D721Med (cell line): ENCODE data around the gene ABCB7.
"Not testable (repeated sequence)": the region's sequence is repeated elsewhere in the genome, so short reads cannot be mapped to it uniquely, and the experiment has no call there.

Experiments used
- DNase-seq: peaks from one replicate; pipeline ENCODE4 v3.0.0; 2011; ENCODE audit warnings: low spot score; ENCODE audit not compliant: insufficient read length
- FAIRE-seq: peaks from 2 replicates; lab custom pipeline; 2011; peaks lifted over from hg19 to GRCh38; lab: Jason Lieb, UNC
- TF ChIP-seq, protein P1 (sequence below): IDR thresholded peaks from 2 replicates; pipeline ENCODE4 v1.5.1; 2012; ENCODE audit warnings: mild to moderate bottlenecking, control low read depth; ENCODE audit not compliant: insufficient read depth; ENCODE audit errors: missing control alignments

The ABCB7 gene

GRCh38 chrX:75155827-75156525 is at the start of gene ABCB7:
Gene ABCB7, minus strand, starts transcription at chrX:75156283. Its CDS starts 11 bp downstream, at chrX:75156272.
- DNase-seq = no peak
- TF ChIP-seq, protein P1, sequence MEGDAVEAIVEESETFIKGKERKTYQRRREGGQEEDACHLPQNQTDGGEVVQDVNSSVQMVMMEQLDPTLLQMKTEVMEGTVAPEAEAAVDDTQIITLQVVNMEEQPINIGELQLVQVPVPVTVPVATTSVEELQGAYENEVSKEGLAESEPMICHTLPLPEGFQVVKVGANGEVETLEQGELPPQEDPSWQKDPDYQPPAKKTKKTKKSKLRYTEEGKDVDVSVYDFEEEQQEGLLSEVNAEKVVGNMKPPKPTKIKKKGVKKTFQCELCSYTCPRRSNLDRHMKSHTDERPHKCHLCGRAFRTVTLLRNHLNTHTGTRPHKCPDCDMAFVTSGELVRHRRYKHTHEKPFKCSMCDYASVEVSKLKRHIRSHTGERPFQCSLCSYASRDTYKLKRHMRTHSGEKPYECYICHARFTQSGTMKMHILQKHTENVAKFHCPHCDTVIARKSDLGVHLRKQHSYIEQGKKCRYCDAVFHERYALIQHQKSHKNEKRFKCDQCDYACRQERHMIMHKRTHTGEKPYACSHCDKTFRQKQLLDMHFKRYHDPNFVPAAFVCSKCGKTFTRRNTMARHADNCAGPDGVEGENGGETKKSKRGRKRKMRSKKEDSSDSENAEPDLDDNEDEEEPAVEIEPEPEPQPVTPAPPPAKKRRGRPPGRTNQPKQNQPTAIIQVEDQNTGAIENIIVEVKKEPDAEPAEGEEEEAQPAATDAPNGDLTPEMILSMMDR = no peak
- FAIRE-seq = no peak

DNA sequence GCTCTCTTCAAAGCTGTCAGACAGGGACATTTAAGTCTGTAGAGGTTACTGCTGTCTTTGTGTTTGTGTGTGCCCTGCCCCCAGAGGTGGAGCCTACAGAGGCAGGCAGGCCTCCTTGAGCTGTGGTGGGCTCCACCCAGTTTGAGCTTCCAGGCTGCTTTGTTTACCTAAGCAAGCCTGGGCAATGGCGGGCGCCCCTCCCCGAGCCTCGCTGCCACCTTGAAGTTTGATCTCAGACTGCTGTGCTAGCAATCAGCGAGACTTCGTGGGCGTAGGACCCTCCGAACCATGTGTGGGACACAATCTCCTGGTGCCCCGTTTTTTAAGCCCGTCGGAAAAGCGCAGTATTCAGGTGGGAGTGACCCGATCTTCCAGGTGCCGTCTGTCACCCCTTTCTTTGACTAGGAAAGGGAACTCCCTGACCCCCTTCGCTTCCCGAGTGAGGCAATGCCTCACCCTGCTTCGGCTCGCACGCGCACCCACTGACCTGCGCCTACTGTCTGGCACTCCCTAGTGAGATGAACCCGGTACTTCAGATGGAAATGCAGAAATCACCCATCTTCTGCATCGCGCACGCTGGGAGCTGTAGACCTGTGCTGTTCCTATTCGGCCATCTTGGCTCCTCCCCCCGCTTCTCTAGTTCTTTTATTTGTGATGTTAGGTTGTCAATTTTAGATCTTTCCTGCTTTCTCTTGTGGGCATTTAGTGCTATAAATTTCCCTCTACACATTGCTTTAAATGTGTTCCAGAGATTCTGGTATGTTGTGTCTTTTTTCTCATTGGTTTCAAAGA is 32.5 kb upstream of the ABCB7 start:
- DNase-seq, FAIRE-seq: not testable (repeated sequence)

DNA sequence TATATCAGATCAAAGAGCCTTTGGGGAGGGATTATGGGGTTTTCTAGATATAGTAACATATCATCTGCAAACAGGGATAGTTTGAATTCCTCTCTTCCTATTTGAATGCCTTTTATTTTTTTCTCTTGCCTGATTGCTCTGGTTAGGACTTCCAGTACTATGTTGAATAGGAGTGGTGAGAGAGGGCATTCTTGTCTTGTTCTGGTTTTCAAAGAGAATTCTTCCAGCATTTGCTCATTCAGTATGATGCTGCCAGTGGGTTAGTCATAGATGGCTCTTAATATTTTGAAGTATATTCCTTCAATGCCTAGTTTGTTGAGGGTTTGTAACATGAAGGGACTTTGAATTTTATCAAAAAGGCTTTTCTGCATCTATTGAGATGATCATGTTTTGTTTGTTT is 25.6 kb upstream of the ABCB7 start:
- DNase-seq (no peak), FAIRE-seq (no peak)
- TF ChIP-seq, protein P1 = no peak

- not testable (repeated sequence) for DNase-seq, FAIRE-seq
These were observed 23.6 kb upstream of the ABCB7 start for GRCh38 chrX:75179536-75180293.

GRCh38 chrX:75172257-75172890 is 16.3 kb upstream of the ABCB7 start:
- DNase-seq, FAIRE-seq: not testable (repeated sequence)

- TF ChIP-seq, protein P1 = no peak
- FAIRE-seq (no peak), DNase-seq (no peak)
These were observed 2.0 kb upstream of the ABCB7 start for GRCh38 chrX:75158054-75158453.

DNA sequence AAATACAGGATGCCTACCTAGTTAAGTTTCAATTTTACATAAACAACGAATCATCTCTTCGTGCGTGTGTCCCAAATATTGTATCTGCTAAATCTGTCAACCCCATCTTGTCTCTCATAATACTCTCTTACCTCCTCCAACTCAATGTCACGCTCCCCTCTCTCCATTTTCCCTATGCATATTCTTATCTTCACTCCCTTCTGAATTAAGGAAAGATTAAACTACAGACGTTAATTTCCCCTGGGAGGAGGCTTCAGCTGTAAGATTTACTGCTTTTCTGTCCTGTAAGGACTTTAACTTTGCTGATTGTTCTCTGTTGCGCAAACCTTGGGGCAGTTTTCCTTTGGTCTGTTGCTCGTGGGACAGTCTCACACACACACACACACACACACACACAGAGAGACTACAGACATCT is 455 bp upstream of the ABCB7 start:
- DNase-seq = no peak
- TF ChIP-seq, protein P1 = no peak
- FAIRE-seq = peak; percentile 85

DNA sequence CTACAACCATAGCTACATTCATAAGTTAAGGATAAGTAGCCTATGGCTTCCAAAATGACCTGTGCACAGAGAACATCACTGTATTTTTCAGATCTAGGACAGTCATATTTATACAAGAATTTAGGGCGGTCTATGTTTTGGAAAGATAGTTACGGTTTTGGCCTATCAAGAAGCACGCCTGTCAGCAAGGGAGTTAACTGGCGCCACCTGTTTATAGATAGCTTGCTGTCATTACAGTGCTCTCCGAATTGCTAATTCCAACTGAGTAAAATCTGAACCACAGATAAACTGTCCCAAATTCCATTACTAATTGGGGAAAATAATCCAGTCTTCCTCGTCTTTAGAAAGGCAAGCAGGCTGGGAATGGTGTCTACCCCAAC is 646 bp downstream of the ABCB7 start:
- DNase-seq (no peak), FAIRE-seq (no peak)
- TF ChIP-seq, protein P1 = no peak
